GM21737 (cell line): ENCODE results near the gene MSH2.

ENCODE experiments used
- ATAC-seq: cut with Tn5 transposase; IDR thresholded peaks from one replicate; pipeline ENCODE4 v1.9.1; 2021; ENCODE audit warnings: mild to moderate bottlenecking, moderate library complexity; ENCODE audit not compliant: unreplicated experiment

Gene MSH2

GRCh38 chr2:47471429-47472116, 68.6 kb downstream of the MSH2 start:
- ATAC-seq: no peak

- ATAC-seq: no peak
Measured at GRCh38 chr2:47479863-47480262, 76.9 kb downstream of the MSH2 start.

GRCh38 chr2:47483191-47483590, 80.2 kb downstream of the MSH2 start:
- no peak for ATAC-seq

- no peak for ATAC-seq
Measured at GRCh38 chr2:47484396-47484795, 81.4 kb downstream of the MSH2 start.

GRCh38 chr2:47485177-47485576, 82.2 kb downstream of the MSH2 start:
- ATAC-seq: no peak

- no peak for ATAC-seq
Measured at GRCh38 chr2:47485751-47486300, 82.9 kb downstream of the MSH2 start.

GRCh38 chr2:47486841-47487497, 84.0 kb downstream of the MSH2 start:
- no peak for ATAC-seq

GRCh38 chr2:47487498-47487875, 84.5 kb downstream of the MSH2 start:
- ATAC-seq: no peak

- no peak for ATAC-seq
Measured at GRCh38 chr2:47488870-47489584, 86.1 kb downstream of the MSH2 start.

- ATAC-seq: no peak
Measured at GRCh38 chr2:47490406-47490805, 87.5 kb downstream of the MSH2 start.

GRCh38 chr2:47493317-47494035, 90.5 kb downstream of the MSH2 start:
- ATAC-seq: no peak

- ATAC-seq: no peak
Measured at GRCh38 chr2:47494267-47495130, 91.5 kb downstream of the MSH2 start.

GRCh38 chr2:47497843-47498460, 95.0 kb downstream of the MSH2 start:
- ATAC-seq: no peak

GRCh38 chr2:47499093-47499492, 96.1 kb downstream of the MSH2 start:
- ATAC-seq: no peak

GRCh38 chr2:47499621-47500309, 96.8 kb downstream of the MSH2 start:
- ATAC-seq: no peak

GRCh38 chr2:47501374-47502200, 98.6 kb downstream of the MSH2 start:
- ATAC-seq: no peak

- peak; percentile 70 for ATAC-seq
Measured at GRCh38 chr2:47502498-47502897, 99.5 kb downstream of the MSH2 start.

GRCh38 chr2:47503481-47504070, 100.6 kb downstream of the MSH2 start:
- peak; percentile 55 for ATAC-seq
